ENCODE data around the gene PIR. TPM values are rescaled to one million over a fixed set of nuclear protein-coding genes. Genes with fewer than 3 reads are reported as not detected.

The PIR gene
- total RNA-seq, 1 experiment from 2014 or later, result 19.7 TPM

DNA sequence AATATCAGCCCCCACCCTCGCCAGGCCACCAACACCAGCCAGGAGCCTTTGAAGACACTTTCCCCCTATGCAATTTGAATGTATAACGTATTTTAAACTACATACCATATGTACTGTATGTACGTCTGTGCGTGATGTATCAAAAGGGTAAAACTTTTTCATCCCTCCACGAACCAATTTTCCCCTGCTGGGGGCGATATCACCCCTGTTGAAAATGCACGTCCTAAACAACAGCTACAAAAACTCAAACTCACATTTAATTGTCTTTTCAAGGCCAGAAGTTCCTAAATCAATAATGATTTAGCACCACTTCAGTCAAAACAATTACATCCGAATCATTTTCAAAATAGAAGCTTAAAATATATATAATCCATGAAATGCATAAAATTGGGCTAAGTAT, 110.3 kb downstream of the PIR start:
- ATAC-seq, result no peak
- intact Hi-C loops (cut with micrococcal nuclease; ENCODE audit: unreplicated experiment) (no loop called here), in situ Hi-C loops (cut with HindIII; ENCODE audit: low pct_unique_long_range_greater_than_20kb, low sequenced_read_pairs) (no loop called here)
- TF ChIP-seq, protein P1, sequence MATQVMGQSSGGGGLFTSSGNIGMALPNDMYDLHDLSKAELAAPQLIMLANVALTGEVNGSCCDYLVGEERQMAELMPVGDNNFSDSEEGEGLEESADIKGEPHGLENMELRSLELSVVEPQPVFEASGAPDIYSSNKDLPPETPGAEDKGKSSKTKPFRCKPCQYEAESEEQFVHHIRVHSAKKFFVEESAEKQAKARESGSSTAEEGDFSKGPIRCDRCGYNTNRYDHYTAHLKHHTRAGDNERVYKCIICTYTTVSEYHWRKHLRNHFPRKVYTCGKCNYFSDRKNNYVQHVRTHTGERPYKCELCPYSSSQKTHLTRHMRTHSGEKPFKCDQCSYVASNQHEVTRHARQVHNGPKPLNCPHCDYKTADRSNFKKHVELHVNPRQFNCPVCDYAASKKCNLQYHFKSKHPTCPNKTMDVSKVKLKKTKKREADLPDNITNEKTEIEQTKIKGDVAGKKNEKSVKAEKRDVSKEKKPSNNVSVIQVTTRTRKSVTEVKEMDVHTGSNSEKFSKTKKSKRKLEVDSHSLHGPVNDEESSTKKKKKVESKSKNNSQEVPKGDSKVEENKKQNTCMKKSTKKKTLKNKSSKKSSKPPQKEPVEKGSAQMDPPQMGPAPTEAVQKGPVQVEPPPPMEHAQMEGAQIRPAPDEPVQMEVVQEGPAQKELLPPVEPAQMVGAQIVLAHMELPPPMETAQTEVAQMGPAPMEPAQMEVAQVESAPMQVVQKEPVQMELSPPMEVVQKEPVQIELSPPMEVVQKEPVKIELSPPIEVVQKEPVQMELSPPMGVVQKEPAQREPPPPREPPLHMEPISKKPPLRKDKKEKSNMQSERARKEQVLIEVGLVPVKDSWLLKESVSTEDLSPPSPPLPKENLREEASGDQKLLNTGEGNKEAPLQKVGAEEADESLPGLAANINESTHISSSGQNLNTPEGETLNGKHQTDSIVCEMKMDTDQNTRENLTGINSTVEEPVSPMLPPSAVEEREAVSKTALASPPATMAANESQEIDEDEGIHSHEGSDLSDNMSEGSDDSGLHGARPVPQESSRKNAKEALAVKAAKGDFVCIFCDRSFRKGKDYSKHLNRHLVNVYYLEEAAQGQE (IDR thresholded peaks at IDR 0.05; ENCODE audit: insufficient read depth in 1 of 2, low read depth in 2 of 2, low read length in 1 of 2), result no peak
- TF ChIP-seq, protein P2, sequence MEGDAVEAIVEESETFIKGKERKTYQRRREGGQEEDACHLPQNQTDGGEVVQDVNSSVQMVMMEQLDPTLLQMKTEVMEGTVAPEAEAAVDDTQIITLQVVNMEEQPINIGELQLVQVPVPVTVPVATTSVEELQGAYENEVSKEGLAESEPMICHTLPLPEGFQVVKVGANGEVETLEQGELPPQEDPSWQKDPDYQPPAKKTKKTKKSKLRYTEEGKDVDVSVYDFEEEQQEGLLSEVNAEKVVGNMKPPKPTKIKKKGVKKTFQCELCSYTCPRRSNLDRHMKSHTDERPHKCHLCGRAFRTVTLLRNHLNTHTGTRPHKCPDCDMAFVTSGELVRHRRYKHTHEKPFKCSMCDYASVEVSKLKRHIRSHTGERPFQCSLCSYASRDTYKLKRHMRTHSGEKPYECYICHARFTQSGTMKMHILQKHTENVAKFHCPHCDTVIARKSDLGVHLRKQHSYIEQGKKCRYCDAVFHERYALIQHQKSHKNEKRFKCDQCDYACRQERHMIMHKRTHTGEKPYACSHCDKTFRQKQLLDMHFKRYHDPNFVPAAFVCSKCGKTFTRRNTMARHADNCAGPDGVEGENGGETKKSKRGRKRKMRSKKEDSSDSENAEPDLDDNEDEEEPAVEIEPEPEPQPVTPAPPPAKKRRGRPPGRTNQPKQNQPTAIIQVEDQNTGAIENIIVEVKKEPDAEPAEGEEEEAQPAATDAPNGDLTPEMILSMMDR (IDR thresholded peaks at IDR 0.05), result peak; percentile 18; the same call in 1 of the 2 replicates
- TF ChIP-seq TCF7L2 (IDR thresholded peaks at IDR 0.05; ENCODE audit: low read depth, low read length) (no peak), POLR2AphosphoS5 (IDR thresholded peaks at IDR 0.05; ENCODE audit: low read depth, low read length) (no peak)
- Histone ChIP-seq H3K36me3 (ENCODE audit: control insufficient read depth, insufficient read depth, low read length) (no peaks in the 10 kb centered on the region), H3K9me3 (ENCODE audit: control insufficient read depth, insufficient read depth, low read depth, low read length) (no peaks in the 10 kb centered on the region), H3K27me3 (ENCODE audit: control insufficient read depth, insufficient read depth, low read length) (no peaks in the 10 kb centered on the region), H3K4me1 (ENCODE audit: control insufficient read depth, insufficient read depth, low read length) (no peaks in the 10 kb centered on the region), H3K4me3 (ENCODE audit: low read depth in 2 of 2, low read length in 2 of 2) (no peak overlapping the region), H3K27ac (ENCODE audit: low read length) (no peak overlapping the region)
- DNase-seq (ENCODE audit: low read depth, low spot score), result no peak
- BruUV-seq (replicated peaks), result no TSS peak
- CTCF ChIA-PET, result no interaction called here
- POLR2A ChIA-PET, result no interaction called here

DNA sequence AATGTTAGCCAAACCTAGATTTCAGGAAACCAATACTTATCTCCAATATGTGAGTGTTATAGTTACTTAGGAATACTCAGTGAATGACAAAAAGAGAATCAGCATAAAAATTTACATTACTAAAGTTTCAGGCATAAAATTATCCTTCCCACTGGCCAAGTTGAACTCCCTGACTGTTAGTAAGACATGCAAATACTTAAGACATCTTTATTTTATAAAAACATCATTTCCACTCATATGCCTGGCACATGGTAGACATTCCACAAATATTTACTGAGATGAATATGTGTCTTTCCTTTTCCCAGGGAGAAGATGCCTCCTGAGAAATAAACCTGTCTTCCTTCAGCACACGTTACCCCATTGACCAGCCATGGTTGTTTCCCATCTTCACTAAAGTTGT, 116.2 kb downstream of the PIR start:
- DNase-seq (ENCODE audit: low read depth, low spot score) (no peak), ATAC-seq (no peak)
- Histone ChIP-seq H3K27ac (ENCODE audit: low read length) (no peak overlapping the region), H3K4me1 (ENCODE audit: control insufficient read depth, insufficient read depth, low read length) (no peaks in the 10 kb centered on the region), H3K9me3 (ENCODE audit: control insufficient read depth, insufficient read depth, low read depth, low read length) (no peaks in the 10 kb centered on the region), H3K36me3 (ENCODE audit: control insufficient read depth, insufficient read depth, low read length) (no peaks in the 10 kb centered on the region), H3K27me3 (ENCODE audit: control insufficient read depth, insufficient read depth, low read length) (no peaks in the 10 kb centered on the region), H3K4me3 (ENCODE audit: low read depth in 2 of 2, low read length in 2 of 2) (no peak overlapping the region)
- ChIA-PET CTCF (no interaction called here), POLR2A (no interaction called here)
- in situ Hi-C loops (cut with HindIII; ENCODE audit: low pct_unique_long_range_greater_than_20kb, low sequenced_read_pairs) (no loop called here), intact Hi-C loops (cut with micrococcal nuclease; ENCODE audit: unreplicated experiment) (no loop called here)
- no peak for TF ChIP-seq POLR2AphosphoS5 (IDR thresholded peaks at IDR 0.05; ENCODE audit: low read depth, low read length)
- TF ChIP-seq SIN3A (IDR thresholded peaks at IDR 0.05; ENCODE audit: borderline replicate concordance, insufficient read depth, low read depth, low read length), result no peak
- no peak for TF ChIP-seq TCF7L2 (IDR thresholded peaks at IDR 0.05; ENCODE audit: low read depth, low read length)
- BruUV-seq (replicated peaks), result no TSS peak

DNA sequence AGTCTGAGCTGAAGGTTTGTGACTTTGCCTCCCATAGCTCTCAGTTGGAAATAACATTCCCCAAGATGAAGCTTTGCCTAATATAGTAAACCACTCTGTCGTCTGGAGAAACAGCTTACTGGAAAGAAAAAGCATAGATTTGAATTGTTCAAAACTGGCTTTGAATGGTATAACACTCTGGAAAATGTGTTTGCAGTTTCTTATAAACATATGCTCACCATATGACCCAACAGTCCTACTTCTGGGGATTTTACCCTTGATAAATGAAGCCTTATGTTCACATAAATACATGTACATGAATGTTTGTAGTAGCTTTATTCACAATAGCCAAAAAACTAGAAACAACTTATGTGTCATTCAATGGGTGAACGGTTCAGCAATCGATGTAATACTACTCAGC, 119.2 kb downstream of the PIR start:
- in situ Hi-C loops (cut with HindIII; ENCODE audit: low pct_unique_long_range_greater_than_20kb, low sequenced_read_pairs) (no loop called here), intact Hi-C loops (cut with micrococcal nuclease; ENCODE audit: unreplicated experiment) (no loop called here)
- no TSS peak for BruUV-seq (replicated peaks)
- H3K27ac ChIP-seq (ENCODE audit: low read length), result no peak overlapping the region
- TF ChIP-seq TCF7L2 (IDR thresholded peaks at IDR 0.05; ENCODE audit: low read depth, low read length) (no peak), POLR2AphosphoS5 (IDR thresholded peaks at IDR 0.05; ENCODE audit: low read depth, low read length) (no peak), SIN3A (IDR thresholded peaks at IDR 0.05; ENCODE audit: borderline replicate concordance, insufficient read depth, low read depth, low read length) (no peak)
- TF ChIP-seq, protein P2 (IDR thresholded peaks at IDR 0.05), result no peak
- TF ChIP-seq, protein P1 (IDR thresholded peaks at IDR 0.05; ENCODE audit: insufficient read depth in 1 of 2, low read depth in 2 of 2, low read length in 1 of 2), result no peak
- CTCF ChIA-PET, result no interaction called here
- ATAC-seq (no peak), DNase-seq (ENCODE audit: low read depth, low spot score) (no peak)
- H3K9me3 ChIP-seq (ENCODE audit: control insufficient read depth, insufficient read depth, low read depth, low read length), result no peaks in the 10 kb centered on the region
- no peaks in the 10 kb centered on the region for H3K36me3 ChIP-seq (ENCODE audit: control insufficient read depth, insufficient read depth, low read length)
- POLR2A ChIA-PET, result no interaction called here
- H3K27me3 ChIP-seq (ENCODE audit: control insufficient read depth, insufficient read depth, low read length), result no peaks in the 10 kb centered on the region
- no peaks in the 10 kb centered on the region for H3K4me1 ChIP-seq (ENCODE audit: control insufficient read depth, insufficient read depth, low read length)
- H3K4me3 ChIP-seq (ENCODE audit: low read depth in 2 of 2, low read length in 2 of 2), result no peak overlapping the region

All from Panc1 (cell line).